Tibial artery (tissue), 4 donors: ENCODE data around the gene SYT1.

Experiments
- DNase-seq, 2 donors: peaks; one replicate each; pipeline ENCODE4 v3.0.0-alpha.2; 2019
- H3K27ac ChIP-seq, 2 donors: fragments of 200-600 bp; sonication (generic) in 1 of 2; 1 replicate in 1 of 2; 2 replicates in 1 of 2; pipeline ENCODE4 v1.5.1; 2018 to 2019; ENCODE audit warnings: mild to moderate bottlenecking in 1 of 2
- H3K27me3 ChIP-seq, 2 donors: fragments of 200-600 bp; sonication (generic) in 1 of 2; one replicate each; pipeline versions ENCODE4 v1.5.1 to v1.6.0; 2016 to 2019
- H3K36me3 ChIP-seq, 3 donors: fragments of 200-600 bp; sonication (generic) in 2 of 3; one replicate each; pipeline ENCODE4 v1.5.1; 2016 to 2019; ENCODE audit warnings: mild to moderate bottlenecking in 2 of 3
- H3K4me1 ChIP-seq, 4 donors: fragments of 200-600 bp; sonication (generic) in 2 of 4; 1 replicate in 3 of 4; 2 replicates in 1 of 4; pipeline ENCODE4 v1.5.1; 2016 to 2019
- H3K4me3 ChIP-seq, 2 donors: fragments of 200-600 bp; sonication (generic) in 1 of 2; 1 replicate in 1 of 2; 2 replicates in 1 of 2; pipeline ENCODE4 v1.5.1; 2018 to 2019; ENCODE audit warnings: mild to moderate bottlenecking in 2 of 2
- H3K9me3 ChIP-seq, 3 donors: fragments of 200-600 bp; sonication (generic) in 1 of 3; one replicate each; pipeline ENCODE4 v1.5.1; 2016 to 2019
- intact Hi-C: fragments of 100-400 bp; cut with DNase I; formaldehyde crosslinking; loops from one replicate; pipeline ENCODE4 v1.15.0; 2023; ENCODE audit warnings: low total_unique reads
- TF ChIP-seq, protein P1 (sequence below), 2 experiments: fragments of 200-600 bp in 1 of 2; fragments of 450-650 bp in 1 of 2; IDR thresholded peaks; one replicate each; pipeline ENCODE4 v1.5.1; 2017 to 2019; ENCODE audit warnings: antibody characterized with exemption in 2 of 2, mild to moderate bottlenecking in 1 of 2, moderate library complexity in 1 of 2

Gene SYT1

DNA sequence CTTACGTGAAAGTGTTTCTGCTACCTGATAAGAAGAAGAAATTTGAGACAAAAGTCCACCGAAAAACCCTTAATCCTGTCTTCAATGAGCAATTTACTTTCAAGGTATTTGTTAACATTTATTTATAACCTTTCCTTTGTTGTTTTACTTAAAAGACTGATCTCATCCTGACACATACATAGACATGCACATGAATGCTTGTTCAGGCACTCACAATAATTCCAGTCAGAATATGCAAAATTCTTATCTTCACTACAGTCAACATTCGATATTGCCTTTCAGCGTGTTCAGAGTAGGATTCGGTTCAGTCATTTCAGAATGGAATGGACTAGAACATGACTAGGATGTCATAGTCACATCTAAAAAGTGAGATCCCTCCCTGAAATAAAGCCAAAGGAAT lies 431.6 kb downstream of the SYT1 start:
- intact Hi-C loops, result no loop called here
- H3K9me3 ChIP-seq, result no peaks in the 10 kb centered on the region
- H3K36me3 ChIP-seq, result no peaks in the 10 kb centered on the region
- H3K4me1 ChIP-seq, result no peaks in the 10 kb centered on the region
- TF ChIP-seq, protein P1, sequence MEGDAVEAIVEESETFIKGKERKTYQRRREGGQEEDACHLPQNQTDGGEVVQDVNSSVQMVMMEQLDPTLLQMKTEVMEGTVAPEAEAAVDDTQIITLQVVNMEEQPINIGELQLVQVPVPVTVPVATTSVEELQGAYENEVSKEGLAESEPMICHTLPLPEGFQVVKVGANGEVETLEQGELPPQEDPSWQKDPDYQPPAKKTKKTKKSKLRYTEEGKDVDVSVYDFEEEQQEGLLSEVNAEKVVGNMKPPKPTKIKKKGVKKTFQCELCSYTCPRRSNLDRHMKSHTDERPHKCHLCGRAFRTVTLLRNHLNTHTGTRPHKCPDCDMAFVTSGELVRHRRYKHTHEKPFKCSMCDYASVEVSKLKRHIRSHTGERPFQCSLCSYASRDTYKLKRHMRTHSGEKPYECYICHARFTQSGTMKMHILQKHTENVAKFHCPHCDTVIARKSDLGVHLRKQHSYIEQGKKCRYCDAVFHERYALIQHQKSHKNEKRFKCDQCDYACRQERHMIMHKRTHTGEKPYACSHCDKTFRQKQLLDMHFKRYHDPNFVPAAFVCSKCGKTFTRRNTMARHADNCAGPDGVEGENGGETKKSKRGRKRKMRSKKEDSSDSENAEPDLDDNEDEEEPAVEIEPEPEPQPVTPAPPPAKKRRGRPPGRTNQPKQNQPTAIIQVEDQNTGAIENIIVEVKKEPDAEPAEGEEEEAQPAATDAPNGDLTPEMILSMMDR (IDR thresholded peaks at IDR 0.05), result no peak
- no peak overlapping the region for H3K27ac ChIP-seq
- DNase-seq, result no peak
- no peaks in the 10 kb centered on the region for H3K27me3 ChIP-seq
- no peak overlapping the region for H3K4me3 ChIP-seq

DNA sequence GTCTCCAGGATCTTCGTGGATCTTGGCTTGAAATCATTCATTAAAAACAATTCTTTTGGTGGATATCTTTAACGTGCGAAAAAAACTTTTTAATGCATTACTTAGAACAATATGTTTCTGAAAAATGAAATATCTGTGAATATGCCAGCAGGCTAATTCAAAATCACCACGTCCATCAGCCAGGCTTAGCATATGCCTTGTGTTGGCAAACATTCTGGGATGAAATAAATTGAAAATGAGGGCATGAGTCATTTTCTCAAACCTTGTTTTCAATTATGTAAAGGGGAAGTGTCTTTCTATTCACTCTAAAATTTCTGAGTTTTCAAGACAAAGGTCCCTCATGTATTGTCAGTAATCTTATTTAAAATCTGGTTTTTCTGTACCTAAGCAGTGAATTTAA lies 432.3 kb downstream of the SYT1 start:
- Histone ChIP-seq H3K4me1 (no peaks in the 10 kb centered on the region), H3K9me3 (no peaks in the 10 kb centered on the region), H3K36me3 (no peaks in the 10 kb centered on the region), H3K27me3 (no peaks in the 10 kb centered on the region), H3K4me3 (no peak overlapping the region), H3K27ac (no peak overlapping the region)
- DNase-seq, result no peak
- intact Hi-C loops, result no loop called here
- TF ChIP-seq, protein P1 (IDR thresholded peaks at IDR 0.05), result no peak

DNA sequence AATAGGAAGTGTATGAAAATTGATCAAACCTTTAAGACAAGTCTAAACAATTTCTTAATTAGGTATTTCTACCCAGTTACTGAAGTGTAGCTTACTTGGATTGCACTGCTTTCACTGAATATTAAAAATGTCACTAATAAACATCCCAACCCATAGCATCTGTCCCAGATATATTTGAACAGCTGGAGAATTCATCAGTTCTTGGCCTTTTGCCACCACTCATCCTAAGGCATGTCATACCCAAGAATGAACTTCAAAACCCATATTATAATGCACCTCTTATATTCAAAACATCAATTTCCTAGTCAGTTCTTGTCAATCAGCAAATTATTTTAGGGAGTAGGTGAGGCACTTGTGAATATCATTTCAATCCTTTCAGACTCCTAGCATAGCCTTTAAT lies 433.9 kb downstream of the SYT1 start:
- no peak for DNase-seq
- Histone ChIP-seq H3K36me3 (no peaks in the 10 kb centered on the region), H3K9me3 (no peaks in the 10 kb centered on the region), H3K27ac (no peak overlapping the region), H3K4me3 (no peak overlapping the region), H3K27me3 (no peaks in the 10 kb centered on the region), H3K4me1 (no peaks in the 10 kb centered on the region)
- TF ChIP-seq, protein P1 (IDR thresholded peaks at IDR 0.05), result no peak
- intact Hi-C loops, result no loop called here

DNA sequence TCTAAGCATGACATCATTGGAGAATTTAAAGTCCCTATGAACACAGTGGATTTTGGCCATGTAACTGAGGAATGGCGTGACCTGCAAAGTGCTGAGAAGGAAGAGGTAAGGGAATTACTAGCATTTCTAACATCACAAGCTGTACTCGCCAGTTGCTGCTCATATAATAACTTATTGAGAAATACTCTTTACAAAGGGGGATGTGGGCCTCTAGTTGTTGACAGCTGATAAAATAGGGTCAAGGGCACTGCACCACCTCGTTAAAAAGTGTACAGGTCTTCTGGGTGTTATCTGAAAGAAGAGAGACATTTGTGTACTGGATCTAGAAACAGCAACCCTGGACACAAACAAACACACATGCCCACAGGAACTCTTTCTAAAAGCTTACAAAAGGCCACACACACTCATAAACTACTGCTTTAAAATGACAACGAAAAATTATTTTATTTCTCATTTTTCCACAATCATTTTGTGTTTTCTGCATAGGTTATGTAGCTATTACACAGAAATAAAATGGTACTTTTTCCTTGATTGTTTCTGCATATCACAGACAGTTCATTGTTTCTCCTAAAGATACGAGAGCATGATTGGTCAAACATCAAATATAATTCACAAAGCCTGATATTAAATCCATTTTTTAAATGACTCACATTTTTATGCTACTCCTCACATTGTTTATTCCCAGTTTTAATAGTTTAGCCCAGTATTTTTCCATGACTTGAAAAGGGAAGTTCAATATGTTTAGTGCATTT lies 435.0 kb downstream of the SYT1 start:
- H3K4me3 ChIP-seq, result no peak overlapping the region
- no peaks in the 10 kb centered on the region for H3K9me3 ChIP-seq
- DNase-seq, result no peak
- TF ChIP-seq, protein P1 (IDR thresholded peaks at IDR 0.05), result no peak
- no peaks in the 10 kb centered on the region for H3K36me3 ChIP-seq
- H3K27ac ChIP-seq, result no peak overlapping the region
- no peaks in the 10 kb centered on the region for H3K4me1 ChIP-seq
- H3K27me3 ChIP-seq, result no peaks in the 10 kb centered on the region
- intact Hi-C loops, result no loop called here

DNA sequence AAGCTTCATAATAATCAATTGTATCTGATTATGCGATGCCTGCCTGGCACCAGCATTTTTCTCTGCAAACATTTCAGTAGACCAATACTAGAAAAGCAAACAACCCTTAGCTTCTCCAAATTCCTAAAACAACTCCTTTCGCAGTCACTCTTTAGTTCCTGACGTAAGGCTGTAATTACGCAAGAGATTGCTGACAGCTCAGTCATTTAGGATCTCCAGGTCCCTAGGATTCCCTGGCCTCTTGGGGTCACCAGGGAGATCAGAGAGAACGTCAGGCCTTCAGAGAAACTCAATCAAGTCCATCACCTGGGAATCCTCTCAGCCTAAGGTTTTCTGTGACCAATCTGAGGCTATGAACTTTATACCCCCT lies 435.6 kb downstream of the SYT1 start:
- no peaks in the 10 kb centered on the region for H3K27me3 ChIP-seq
- no peaks in the 10 kb centered on the region for H3K36me3 ChIP-seq
- intact Hi-C loops, result no loop called here
- H3K27ac ChIP-seq, result no peak overlapping the region
- TF ChIP-seq, protein P1 (IDR thresholded peaks at IDR 0.05), result no peak
- H3K4me1 ChIP-seq, result no peaks in the 10 kb centered on the region
- H3K9me3 ChIP-seq, result no peaks in the 10 kb centered on the region
- DNase-seq, result no peak
- no peak overlapping the region for H3K4me3 ChIP-seq

DNA sequence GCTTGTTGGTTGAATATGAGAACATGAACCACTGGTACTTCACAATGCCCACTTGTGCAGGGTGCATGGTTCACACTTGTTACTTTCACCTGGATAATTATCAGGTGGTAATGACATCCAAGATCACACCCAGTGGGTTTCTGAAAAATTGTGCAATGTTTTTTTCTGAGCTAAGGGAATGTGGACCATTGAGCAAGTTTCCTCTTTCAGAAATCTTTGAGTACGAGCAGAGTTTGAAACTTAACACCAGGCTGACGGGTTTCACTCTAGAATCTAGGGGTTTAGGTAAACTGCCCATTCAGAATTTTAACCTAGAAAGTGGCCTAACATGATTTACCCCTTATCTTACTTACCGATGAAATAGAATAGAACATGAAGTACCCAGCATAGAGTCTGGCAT lies 436.6 kb downstream of the SYT1 start:
- Histone ChIP-seq H3K27ac (no peak overlapping the region), H3K4me3 (no peak overlapping the region), H3K4me1 (no peaks in the 10 kb centered on the region), H3K9me3 (no peaks in the 10 kb centered on the region), H3K36me3 (no peaks in the 10 kb centered on the region), H3K27me3 (no peaks in the 10 kb centered on the region)
- DNase-seq, result no peak
- intact Hi-C loops, result no loop called here
- TF ChIP-seq, protein P1 (IDR thresholded peaks at IDR 0.05), result no peak
